HG03097 (cell line): Measurements from ENCODE around the gene ALDH1A1.

Experiments
- ATAC-seq: cut with Tn5 transposase; IDR thresholded peaks from one replicate; pipeline ENCODE4 v1.9.1; 2021; ENCODE audit not compliant: unreplicated experiment, low FRiP score

The ALDH1A1 gene

DNA sequence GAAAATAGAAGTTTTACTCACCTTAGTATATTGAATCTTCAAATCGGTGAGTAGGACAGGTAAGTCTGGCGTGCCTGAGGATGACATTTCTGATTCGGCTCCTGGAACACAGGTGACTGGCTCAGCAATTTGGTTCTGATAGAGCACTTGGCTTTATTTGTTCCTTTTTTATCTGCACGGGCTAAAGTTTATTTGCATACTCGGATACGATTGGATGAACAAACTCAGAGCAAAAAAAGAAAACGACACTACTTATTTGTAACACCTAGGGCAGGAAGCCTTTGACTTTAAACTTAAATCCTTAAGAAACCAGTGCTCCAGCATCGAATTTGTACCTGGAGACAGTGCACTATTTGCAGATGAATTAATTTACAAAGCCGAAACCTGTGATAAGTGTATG, at the start of gene ALDH1A1:
TSS of gene ALDH1A1 (minus strand) at position 140 of the 400 bp plus-strand sequence. CDS start at position 87, 53 bp downstream.
- ATAC-seq = no peak

DNA sequence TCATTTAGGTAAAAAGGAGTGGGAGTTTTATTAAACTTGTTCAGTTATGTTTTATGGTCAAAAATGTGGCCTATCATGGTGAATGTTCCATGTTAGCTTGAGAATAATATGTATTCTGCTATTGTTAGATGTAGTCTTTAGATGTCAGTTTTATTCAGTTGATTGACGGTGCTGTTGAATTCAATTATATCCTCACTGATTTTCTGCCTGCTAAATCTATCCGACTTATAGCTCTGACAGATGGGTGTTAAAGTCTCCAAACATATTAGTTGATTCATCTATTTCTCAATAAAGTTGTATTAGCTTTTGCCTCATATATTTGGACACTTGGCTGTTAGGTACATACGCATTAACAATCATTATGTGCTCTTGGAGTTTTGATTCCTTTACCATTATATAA, 49.0 kb upstream of the ALDH1A1 start:
- no peak for ATAC-seq

DNA sequence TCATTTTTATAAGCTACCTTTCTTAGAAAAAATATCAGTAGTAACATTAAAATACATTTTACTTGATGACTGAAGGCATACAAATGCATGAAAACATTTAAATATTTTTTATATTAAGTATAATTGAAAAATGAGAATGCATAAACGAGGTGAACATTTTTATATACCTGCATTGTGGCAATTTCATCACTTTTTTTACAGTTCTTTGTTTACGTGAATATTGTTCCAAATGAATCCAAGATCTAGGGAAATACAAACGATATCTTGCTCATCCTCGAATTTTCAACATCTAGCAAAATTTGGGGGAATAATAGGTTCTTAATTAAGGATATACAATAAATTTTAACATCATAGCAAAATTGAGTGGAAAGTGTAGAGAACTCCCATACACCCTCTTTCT, 45.5 kb upstream of the ALDH1A1 start:
- ATAC-seq = no peak

DNA sequence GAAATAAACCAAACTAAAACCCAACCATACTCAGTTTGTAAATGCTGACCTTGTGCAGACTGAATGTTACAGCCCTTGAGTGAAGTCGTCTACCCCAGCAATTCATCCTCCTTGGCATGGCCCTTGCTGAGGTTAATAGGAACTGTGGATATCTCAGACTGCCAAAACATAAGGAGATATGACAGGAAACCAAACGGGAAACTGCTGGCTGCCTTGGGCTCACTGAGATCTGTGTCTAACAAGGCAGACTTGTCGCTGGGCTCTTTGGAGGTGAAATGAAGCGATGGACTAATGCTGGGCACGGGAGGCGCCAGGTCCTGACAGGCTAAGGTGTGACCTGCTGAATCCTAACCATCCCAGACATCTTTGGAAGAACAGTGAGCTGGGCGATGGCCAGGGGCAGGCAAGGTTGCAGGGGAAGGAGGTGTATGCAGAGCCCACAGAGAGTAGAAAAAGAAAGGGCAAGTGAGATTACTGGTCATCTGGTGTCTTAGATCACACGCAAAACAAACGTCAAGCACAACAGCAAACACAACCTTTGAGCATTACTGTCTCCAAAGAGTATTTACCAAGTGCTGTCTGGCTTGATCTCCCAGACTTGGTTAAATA, 44.6 kb upstream of the ALDH1A1 start:
- no peak for ATAC-seq

DNA sequence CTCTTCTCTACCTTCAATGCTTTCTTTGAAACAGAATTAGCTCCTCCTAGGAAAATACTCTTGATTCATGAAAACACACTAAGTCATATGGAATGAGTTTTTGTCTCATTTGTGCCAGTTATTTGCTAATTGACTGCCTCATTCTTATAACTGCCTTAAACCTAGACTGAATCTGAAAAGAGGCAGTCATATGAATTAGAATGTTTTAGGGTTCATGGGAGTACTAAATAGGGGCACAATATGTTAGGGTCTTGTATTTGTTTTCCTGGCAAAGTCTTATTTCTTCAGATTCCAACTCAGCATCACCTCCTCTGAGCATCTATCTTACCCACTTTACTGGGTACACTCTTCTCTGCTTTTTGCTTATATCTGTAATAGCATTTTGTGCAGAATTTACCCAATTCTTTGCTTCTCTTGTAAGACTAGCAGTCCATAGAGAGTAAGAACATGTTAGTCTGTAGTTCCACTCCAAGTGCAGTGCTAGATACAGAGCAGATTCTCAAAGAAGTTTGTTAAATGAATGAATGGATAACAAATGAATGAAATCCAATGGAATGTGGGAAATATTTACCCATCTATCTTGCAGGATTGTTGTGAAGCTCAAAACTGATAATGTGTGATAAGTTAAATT, 43.9 kb upstream of the ALDH1A1 start:
- ATAC-seq = no peak

DNA sequence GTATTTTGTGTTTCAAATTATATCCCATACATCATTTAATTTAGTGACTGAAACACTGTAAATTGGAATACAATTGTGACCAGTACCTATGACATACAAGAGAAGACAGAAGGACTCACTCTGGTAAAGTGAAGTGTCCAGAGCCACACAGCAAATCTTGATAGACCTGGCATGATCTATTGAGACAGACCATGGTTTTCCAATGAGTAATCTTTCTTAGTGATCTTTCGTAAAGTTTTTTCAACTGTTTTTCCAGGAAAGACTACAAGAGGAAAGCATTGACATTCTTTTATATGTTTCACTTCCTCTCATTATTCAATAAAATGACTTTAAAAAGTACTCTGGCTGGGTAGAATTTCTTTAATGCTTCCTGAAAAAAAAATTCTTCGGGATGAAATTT, 43.3 kb upstream of the ALDH1A1 start:
- ATAC-seq = no peak

DNA sequence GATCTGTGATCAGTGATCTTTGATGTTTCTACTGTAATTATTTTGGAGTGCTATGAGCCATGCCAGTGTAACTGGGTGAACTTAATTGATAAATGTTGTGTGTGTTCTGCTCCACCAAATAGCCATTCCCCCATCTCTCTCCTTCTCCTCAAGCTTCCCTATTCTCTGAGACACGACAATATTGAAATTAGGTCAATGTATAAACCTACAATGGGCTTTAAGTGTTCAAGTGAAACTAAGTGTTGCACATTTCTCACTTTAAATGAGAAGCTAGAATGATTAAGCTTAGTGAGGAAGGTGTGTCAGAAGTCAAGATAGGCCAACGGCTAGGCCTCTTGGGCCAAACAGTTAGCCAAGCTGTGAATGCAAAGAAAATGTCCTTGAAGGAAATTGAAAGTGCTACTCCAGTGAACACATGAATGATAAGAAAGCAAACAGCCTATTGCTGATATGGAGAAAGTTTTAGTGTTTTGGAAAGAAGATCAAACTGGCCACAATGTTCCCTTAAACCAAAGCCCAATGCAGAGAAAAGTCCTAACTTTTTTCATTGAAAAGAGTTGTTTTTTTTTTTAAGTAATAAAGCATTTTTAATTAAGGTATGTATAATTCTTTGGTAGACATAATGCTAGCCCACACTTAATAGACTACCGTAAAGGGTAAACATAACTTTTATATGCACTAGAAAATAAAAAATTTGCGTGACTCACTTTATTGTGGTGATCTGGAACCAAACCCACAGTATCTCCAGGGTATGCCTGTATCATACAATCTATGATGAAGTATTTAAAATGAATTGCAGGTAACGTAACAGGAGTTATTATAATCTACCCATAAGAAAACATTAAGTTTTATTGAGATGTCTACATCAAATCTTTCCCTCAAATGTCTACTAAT, 42.5 kb upstream of the ALDH1A1 start:
- ATAC-seq = no peak

- ATAC-seq = no peak
Observed at GRCh38 chr9:72991772-72992171, 38.9 kb upstream of the ALDH1A1 start.

DNA sequence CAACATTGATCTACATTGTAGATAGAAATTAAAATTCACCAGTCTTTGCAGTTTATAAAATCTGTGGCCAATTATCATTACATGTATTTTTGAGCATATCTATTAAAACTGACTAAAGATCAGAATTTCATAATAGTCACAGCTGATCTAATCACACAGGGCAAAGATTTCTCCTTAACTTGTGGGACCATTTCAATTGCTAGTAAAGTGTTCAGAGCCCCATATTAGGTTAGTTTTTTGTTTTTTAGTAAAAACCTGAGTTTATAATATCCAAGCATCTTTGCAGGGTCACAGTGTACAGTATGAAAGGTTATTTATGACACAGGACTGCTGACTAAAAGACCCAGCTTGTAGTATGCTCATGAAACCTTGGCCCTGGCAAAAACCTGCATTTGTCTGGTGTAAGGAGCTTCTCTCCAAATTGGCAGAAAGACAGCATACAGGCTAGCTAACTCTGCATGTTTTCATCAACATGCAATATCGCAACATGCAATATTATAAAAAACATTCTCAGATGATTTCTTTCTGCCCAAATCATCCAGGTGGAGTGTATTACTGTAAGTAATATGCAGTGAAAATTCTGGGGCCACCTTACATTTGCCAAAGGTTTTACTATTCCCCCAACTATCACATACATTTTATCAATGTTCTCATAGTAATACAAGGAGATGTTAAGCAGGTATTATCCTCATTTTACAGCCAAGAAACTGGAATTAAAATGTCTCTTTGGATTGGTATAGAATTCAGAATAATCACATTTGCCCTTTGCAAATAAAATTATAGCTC, 37.7 kb upstream of the ALDH1A1 start:
- ATAC-seq = no peak

- no peak for ATAC-seq
Observed at GRCh38 chr9:72986522-72987116, 33.8 kb upstream of the ALDH1A1 start.

DNA sequence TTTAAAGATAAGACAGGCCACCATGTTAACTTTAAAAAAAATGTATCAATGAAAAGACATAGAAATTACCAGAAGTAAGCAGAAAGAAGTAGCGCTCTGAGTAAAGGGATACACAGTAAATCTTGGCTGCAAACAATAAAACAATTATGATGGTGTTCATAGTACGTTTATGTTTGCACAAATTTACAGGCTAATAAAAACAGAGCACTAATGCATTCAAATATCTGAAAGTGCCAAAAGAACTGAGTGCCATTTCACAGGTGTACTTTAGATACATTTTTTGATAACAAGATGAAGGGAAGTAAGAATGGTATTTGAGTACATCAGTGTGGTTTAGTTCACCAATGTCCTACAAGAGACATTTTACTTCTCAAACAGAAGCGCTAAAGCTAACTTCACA, 32.9 kb upstream of the ALDH1A1 start:
- ATAC-seq = no peak

DNA sequence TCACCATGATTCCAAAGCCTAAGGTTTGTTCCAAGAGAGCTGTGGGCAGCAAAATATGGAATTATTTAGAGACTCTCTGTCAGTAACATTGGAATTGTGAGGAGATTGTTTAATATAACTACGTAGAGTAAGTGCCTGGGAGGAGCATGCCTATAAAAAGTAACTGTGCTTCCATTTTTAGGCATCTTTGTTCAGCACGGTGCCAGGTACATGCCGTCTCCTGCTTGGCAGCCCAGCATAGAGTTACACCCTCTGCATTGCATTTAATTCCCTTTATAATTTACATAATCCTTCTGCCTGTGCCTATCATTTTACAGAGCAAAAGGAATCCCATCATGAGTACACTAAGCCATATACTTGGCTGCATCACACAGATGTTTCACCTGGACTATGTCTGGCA, 32.1 kb upstream of the ALDH1A1 start:
- no peak for ATAC-seq

DNA sequence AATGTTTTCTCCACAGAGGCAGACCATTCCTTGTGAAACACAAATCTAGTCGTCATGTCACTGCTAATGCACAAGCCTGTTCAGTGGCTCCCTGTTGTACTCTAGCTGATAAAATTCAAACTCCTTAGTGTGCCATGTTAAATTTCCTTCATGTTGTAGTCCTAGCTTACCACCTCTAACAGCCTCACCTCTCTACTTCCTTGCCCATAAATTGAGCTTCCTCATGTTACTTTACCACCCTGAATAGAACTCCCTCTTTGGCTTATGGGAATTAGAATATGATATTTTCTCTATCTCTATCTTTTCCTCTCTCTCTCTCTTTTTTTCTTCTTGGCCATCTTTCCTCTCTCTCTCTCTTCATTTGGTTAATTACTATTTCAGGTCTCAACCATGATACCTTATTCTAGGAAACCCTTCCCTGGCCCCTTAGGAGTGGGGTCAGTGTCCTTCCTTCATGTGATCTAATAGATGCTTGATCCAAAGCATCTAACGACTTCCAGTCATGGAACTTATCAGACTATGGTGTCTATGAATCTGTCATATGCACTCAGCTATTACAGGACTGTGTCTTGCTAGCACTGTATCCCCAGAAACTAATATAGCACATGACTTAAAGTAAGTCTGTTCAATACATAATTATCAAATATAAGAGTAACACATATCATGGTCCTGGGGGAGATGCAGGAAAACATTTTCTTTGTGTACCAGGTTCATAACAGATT, 31.5 kb upstream of the ALDH1A1 start:
- ATAC-seq = no peak

DNA sequence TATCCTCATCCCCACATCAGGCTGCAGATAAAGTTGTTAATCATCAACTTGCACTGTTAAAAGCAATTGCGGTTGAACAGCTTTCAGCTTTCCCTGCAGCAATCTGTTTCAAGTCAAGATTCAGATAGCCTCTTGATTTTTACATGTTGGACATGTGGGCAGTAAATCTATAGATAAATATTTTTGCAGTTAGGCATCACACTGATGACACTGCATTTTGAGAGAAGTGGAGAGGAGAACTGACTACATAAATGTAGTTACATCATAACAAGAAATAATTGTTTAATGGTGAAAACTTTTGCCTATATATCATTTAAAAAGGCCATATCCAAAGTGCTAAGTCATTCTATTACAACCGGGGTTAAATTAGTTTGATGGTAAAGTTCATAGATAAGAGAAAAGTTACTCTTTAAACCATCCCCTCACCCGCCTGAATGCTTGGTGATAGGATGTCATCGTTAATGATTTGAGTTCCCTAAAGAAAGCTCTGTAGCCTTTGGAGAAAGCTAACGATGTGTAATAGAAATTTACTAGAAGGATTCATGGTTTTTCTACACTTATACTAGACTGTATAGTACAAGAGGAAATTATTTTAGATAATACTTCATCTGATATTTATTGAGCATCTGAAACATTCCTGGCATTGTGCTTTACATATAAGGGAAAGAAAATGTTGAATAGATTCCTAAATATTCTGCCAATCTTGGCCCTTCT, 30.8 kb upstream of the ALDH1A1 start:
- no peak for ATAC-seq

DNA sequence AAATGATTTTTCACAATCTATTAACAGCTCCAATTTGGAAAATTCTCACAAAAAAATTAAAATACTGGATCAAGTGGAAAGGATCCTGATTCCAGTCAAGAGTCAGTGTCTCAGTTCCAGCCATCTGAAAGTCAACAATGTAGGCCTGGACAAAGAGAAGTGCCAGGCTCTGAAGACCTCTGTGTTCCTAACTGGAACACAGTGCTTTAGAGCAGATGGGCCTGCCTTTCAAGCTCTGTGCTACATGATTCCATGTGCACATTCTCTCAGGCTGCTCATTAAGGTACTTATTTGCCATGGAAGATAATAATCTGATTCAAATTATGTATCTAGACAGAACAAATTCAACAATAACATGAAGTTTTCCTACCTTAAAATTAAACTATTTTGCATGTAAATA, 30.2 kb upstream of the ALDH1A1 start:
- no peak for ATAC-seq

DNA sequence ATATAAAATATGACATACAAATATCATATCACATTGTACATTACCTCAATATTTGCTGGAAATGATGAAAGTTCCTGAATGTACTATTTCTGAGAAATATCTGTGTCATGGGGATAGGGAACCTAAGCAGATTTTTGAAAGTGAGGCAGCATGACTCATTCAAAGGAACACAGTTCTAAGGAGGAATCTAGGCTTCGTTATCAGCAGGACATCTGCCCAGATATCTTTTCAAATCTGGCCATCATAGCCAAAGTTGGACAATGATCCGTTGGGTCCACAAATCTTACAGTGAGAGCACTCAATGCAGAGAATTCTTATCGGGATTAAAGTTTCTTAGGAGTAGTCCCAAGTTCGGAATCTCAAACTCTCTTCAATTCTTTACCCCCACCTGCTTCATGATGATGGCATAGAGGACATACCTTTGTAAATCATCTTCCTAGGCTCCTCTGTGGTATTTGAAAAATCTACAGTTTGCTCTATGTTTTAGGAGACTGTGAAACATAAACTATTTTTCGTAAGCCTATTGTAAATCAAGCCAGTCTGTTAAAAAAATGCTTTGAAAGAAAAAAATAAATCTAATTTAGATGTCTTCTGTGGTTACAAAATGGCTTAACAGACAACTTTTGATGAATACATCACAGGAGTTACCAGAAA, 29.4 kb upstream of the ALDH1A1 start:
- ATAC-seq = no peak

DNA sequence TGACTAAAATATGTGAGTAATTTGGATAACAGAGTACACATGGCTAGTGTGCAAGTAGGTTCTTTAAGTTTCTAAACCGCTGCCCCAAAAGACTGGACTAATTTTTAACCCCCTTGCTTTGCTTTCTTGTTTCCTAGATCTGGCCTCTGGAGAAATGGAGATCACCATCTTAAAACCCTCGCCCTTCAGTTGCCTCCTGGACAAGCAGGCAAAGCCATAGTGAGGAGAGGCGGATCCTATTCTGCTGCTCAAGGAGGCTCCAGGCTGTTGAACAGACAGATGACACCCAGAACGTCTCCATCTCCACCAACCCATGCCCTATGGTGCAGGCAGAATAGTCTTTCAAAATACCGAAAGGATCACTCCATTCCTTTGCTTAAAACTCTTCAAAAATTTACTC, 28.6 kb upstream of the ALDH1A1 start:
- no peak for ATAC-seq

DNA sequence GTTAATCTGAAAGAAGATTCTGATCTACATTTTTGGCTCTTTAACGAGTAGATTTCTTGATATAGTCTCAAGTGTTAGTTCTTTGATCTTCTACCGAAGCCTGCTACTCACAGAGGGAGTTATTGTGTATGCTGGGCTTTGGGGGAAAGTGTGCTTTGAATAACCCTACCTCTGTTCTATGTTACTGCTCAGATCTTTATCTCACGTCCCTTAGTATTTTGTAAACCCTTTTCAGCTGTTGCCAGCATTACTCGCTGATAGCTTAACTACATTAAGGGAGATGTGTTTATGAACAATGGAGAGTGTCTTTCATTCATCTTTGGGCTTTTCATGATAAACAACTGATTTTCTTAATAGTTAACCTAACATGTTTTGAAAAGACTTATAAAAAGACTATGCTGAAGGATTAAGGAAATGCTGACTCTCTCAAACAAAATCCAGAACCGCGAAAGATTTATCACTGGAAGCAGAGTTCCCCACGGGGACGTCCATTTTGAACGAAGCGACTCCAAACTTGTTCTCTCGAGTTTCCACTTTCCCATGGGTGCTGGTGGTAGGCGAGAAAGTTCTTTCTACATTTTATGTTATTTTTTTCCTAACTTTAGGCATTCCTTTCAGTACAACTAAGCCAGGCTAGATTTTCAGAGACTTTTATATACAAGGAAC, 27.9 kb upstream of the ALDH1A1 start:
- ATAC-seq = no peak
